ENCODE measurements around the gene MSI2.

MSI2 gene

GRCh38 chr17:57628421-57628820 is 372.1 kb downstream of the MSI2 start:
- DNase-seq: no peak

DNA sequence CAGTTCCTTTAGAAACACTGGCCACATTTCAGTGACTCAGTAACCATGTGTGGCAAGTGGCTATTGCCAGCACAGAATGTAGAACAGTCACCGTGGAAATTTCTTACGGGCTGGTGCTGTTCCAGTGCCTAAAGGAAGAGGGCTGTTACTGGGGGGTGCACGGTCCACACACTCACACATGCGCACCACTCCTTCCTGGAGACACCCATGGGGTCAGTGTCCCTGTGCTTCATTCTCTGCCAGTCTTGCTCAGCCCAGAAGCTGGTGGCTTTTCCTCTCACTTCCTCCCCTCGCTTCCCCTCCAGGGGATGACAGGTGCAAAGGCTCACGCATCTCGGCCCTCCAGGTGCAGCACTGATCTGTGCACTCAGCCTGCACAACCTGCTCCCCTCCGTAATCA is 373.1 kb downstream of the MSI2 start:
- DNase-seq: peak; percentile 88 to 91

GRCh38 chr17:57629886-57630285 is 373.6 kb downstream of the MSI2 start:
- DNase-seq: no peak

DNA sequence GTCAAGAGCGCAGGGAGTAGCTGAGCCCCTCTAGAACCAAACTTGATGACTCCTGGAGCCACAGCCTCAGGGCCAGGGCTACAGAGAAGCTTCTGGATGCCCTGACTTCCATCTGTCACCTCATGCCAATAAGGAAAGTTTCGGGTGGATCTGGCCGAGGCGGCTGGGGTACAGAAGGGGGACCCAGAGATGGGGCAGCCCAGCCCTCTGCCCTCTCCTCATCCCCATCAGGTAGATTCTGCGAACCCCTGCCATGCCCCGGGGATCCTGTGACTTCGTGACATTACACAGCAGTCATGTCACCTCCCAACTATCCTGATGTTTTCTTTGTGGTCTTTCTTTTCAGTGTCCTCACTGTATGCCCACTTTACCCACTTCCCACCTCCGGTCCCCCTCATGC is 374.4 kb downstream of the MSI2 start:
- no peak for DNase-seq

- peak; percentile 72 to 81 for DNase-seq
Measured at GRCh38 chr17:57631871-57632270, 375.5 kb downstream of the MSI2 start.

GRCh38 chr17:57632294-57632693 is 376.0 kb downstream of the MSI2 start:
- no peak for DNase-seq

DNA sequence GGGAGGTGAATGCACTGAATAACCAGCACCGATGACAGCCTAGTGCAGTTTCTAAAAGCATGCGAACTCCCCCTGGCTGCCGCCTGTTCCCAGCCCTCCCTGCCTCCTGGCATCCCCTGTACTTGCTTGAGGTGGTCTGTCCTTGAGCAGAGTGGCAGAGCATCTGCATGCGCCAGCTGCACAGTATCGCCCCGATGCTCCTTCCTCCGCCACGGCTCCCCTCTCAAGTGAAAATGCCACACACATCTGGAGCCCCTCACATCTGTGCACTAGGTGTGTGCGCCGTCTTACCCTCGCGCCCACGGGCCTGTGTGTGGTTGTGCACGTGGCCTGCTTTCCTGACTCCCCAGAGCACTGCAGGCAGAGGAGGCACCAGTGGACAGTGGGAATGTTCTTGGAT is 376.9 kb downstream of the MSI2 start:
- no peak for DNase-seq

DNA sequence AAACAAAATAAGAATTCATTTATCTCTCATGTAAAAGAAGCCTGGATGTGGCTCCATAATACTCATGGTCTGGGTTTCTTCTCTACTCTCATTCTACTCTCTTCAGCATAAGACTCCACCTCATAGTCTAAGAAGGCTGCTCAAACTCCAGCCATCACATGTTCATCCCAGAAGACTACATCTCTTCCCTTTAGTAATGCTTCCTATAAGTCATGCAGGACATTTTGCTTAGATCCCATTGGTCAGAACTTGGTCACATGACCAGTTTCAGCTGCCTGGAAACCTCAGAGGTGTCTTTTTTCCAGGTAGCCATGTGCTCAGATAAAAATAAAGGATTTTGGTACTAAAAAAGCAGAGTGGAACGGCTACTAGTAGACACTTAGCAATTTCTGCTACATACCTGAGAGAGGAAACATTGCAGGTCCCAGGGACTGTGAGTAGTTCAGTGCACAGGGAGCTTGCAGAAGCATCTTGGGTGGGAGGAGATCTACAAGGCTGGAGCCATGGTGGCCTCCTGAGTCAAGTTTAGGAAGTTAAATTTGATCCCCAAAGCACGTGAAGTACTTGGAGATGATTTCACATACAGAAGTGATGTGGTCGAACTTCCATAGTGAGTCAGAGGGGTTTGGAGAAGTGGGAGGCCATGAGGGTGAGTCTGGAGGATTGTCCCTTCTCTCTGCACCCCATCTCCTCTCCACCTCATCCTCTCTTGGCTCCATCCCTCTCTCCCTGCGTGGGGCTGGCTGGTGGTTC is 378.6 kb downstream of the MSI2 start:
- peak; percentile 84 to 91 for DNase-seq

GRCh38 chr17:57636274-57636673 is 380.0 kb downstream of the MSI2 start:
- DNase-seq: no peak

DNA sequence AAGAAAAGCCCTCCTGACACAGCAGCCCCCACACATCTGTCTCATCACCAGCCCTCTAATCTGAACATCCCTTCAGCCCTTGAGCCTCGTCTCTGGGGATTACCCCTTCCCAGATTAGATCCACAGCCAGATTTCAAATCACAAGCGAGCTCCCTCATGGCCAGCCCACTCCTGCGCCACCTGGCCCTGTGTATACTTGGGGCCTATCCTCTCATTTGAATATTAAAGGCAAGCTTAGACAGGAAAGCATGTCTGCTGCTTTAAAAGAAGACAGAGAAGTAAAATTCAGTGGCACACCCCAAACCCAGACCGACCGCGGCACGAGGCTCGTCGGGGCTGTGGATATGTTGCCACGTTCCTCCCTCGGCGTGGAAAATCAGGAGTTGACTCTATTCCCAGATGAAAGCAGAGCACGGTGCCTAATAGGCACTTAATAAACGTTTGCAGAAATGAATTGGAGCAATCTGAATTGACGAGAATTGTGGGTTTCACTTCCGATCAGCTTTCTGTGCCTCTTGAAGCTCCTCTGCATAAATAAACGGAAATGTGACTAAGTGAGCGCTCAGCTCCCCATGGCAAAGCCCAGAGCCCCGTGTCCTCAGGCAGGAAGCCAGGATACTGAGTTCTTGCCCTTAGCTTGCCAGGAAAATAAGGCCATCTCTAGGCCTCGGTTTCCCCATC is 380.8 kb downstream of the MSI2 start:
- DNase-seq: no peak

DNA sequence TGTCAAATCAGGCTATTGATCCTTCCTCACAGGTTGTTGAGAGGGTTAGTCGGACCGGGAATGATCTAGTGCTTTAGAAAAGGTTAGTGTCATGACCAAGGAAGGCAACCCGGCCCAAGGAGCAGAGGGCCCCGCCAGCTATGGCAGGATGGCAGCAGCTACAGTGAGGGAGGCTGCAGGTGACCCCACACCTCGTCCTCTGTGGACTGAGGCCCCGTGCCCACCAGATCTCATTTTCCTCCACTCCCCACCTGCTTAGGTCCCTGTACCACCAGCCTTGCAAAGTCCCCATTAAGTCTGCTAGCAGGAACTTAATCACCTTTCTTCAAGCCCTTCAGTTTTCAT is 381.3 kb downstream of the MSI2 start:
- no peak for DNase-seq

DNA sequence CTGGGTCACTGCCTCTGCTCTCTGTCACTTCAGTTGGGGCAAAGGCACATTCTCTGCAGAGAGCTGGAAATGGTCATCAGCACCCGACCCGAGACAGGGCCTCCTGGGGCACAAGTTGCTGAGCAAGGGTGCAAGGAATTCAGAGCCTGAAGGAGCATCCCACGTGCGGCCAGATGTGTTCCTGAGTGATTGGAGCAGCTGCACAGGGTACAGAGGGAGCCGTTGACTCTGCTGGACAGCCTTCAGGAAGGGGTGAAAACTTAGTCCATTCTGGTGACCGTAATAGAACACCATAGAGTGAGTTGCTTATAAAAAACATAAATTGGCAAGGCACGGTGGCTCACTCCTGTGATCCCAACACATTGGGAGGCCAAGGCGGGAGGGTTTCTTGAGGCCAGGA is 382.0 kb downstream of the MSI2 start:
- no peak for DNase-seq

DNA sequence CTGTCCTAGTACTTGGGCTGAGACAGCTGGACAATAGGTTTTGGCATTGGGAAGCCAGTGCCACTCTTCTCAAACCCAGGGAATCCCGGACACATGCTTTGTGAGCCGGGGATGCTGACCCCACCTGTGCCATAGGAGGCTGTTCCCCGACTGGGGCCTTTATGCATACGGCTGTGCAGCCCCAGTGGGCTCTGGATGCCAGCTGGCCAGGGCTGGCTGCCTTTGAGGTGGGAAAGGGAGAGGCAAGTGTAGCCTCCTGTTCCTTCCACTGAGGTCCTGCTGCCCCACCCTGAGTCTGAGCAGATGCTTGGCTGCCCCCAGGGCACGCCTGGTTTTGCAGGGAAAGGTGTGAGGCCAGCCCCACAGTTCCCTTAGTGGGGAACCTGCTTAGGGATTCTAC is 383.1 kb downstream of the MSI2 start:
- no peak for DNase-seq

DNA sequence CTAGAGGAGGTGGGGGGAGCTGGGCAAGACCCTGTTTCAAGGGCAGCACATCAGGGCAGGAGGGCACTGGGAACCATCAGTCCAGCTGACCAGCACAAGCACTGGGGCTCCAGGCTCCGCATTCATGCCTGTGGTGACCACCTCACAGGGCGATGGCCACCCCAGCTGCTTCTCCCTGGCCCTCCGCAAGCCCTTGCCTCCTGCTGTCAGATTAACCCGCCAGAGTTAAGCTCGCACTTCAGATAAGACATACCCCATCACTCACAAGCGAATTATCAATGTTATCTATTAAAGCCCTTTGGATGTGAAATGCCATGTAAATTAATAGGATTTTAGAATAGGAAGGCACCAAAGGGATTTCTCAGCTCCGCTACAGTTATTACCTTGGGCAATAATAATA is 383.8 kb downstream of the MSI2 start:
- DNase-seq: no peak

GRCh38 chr17:57641761-57642160 is 385.4 kb downstream of the MSI2 start:
- no peak for DNase-seq

GRCh38 chr17:57643062-57643461 is 386.7 kb downstream of the MSI2 start:
- DNase-seq: no peak

DNA sequence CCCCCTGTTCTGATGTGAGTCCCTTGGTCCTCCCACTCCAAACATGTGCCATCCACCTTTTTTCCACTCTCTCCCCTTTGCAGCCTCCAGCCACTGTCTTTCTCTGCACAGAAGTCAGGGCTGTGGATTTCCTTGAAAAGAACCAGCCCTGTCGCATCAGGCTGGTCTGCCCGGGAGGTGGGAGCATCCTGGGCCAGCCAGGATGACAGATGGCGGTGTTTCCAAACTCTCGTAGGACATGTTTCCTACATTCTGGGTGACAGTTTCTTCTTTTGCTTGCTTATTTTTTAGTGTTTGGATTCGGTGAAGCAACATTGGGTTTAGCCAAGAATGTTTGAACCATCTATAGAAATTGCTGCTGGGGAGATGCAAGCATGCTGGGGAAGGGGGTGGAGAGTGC is 388.0 kb downstream of the MSI2 start:
- DNase-seq: no peak

DNA sequence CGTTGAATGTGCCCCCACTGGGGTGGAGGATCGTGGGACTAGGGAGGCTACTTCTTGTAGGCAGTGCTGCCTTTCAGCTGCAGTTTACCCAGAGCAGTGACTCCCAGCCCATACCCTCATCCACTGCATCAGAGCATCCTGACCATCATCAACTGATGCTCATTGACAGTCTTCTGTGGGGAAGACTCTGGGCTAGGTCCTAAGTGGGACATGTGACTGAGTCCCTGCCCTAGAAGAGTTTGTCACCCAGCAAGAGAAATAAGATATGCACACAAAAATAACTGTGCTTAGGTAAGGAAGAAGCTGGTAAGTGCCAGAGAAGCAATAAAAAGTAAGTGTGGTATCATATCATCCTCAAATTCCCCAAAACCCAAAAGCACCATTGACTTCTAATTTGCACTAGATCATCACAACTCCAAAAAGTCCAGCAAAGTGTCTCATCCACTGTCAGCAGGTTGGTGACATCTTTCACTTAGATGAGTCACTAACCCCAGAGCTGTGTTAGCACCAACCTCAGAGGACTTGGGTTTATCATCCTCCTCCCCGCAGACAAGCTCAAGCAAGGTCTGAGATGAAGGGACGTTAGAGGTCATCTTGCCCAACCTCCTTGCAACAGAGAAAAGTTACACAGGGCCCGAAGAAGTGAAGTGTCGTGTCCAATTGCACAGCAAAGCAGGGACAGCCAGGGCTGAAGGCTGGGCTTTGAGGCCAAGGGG is 389.8 kb downstream of the MSI2 start:
- peak; percentile 16 to 62 for DNase-seq

DNA sequence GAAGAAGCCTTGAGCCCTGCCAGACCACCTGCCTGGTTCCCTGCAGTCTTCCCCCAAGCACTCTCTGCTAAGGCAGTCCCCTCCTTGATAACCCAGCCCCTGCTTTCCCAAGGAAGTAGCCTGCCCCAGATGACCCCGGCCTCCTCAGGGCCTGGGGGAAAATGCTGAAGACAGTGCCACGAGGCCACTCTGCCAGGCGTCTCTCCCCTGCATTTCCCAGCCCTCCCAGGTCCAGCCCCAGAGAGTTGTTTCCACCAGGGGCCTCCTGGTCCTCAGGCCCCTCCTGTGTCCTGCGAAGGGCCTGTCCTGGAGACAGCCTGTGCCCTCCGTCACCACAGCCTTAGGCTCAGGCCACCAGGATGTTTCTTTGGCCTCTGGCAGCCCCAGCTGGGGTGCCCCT is 392.4 kb downstream of the MSI2 start:
- no peak for DNase-seq

DNA sequence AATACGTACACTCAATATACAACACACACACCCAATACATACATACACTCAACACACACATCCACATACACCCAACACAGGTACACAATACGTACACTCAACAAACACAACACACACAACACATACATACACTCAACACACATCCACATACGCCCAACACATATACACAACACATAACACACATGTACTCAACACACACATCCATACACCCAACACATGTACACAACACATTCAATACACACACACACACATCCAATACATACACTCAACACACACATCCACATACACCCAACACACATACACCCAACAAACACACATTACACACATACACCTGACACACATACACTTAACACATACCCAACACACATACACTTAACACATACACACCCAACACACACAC is 392.9 kb downstream of the MSI2 start:
- DNase-seq: no peak

DNA sequence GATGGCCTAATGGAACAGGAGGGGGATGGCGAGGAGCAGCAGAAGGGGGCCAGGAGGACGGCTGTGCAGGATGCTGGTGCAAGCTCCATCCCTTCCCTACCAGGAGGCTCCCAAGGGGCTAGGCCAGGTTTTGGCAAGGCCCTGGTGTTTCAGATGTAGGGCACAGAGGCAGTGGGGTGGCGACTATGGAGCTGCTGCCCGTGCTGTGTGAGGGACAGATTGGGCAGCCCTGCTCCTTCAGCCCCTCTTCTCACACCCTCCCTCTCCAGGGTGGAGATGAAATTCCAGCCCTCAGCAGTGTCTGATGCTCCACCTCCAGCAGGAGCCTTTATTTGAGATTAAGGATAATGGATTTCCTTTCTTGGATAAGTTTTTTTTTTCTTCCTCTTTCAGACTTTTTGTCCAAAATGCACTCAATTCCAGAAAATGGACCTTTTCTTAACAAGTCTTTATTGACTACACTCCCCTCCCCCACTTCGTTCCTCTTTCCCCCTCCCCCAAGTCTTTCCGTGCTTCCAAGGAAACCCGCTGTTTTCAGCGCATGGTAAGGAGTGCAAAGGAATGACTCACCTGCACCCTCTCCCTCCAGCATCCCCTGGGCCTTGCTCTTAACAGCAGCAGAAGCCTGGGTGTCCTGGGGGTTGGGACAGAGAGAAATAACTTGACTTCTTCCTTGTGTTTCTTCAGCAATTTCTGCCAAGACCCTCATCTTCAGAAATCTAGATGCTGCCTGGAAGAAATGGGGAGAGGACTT is 393.6 kb downstream of the MSI2 start:
- DNase-seq: no peak

DNA sequence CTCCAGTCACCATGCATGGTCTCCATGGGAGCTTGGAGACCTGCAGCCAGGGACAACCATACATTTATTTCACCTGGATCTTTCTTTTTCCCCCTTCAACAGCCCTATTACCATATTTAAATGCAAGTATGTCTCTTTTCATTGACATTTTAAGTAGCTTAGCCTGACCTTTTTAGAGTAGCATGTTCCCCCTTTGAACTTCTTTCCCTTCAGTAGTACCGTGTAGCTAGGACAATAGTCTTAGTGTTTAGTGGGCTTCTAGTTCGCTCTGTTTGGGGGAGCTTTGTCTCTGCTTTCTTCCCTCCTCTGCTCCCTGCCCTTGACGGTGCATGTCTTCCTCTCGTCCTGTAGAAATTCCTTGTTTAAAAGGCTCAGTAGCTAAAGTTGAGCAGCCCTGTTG is 394.2 kb downstream of the MSI2 start:
- no peak for DNase-seq

- DNase-seq: no peak
Measured at GRCh38 chr17:57651451-57651850, 395.1 kb downstream of the MSI2 start.

Measured in inflammatory macrophage (primary cell).